GM19193 (cell line): Measurements from ENCODE around the gene KCNJ11.

Experiments used
- POLR2A ChIP-seq: IDR thresholded peaks from 4 replicates; pipeline ENCODE4 v1.6.1; 2011; ENCODE audit not compliant: insufficient read depth, insufficient read length; ENCODE audit errors: extremely low read depth

Gene KCNJ11

DNA sequence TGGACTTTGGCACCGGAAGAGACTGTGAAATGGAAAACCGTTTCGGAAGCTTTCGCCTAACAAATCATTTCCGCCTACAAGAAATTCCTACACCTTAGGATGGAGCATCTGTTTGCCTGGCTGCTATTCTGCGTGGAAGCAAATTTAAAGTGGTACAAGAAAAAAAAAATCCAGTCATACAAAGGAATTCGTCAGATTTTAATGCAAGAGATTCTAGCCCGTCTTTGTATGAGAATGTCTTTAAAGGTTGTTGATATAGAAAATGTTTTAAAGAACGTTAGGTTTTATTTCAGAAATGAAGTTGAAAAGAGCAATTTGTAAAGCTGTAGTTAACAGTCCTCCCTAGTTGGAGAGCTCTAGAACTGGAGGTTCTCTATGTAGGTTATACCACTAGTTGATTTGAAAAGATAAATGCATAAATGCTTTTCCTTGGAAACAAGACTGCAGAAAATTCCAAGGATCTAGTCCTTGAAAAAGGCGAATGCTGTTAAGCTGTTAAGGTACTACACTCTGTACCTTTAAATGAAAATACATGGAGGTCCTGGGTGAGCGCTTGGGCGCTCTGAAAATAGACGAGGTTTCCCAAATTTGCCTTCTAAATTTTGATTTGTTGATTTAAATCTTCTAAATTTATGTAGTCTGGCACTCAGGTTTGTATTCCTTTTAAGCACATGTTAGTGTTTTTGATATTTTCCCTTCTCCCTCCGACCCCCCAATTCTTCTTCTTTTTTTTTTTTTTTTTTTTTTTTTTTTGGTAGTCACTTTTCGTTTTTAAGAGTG, 34.4 kb downstream of the KCNJ11 start:
- TF ChIP-seq POLR2A: no peak

DNA sequence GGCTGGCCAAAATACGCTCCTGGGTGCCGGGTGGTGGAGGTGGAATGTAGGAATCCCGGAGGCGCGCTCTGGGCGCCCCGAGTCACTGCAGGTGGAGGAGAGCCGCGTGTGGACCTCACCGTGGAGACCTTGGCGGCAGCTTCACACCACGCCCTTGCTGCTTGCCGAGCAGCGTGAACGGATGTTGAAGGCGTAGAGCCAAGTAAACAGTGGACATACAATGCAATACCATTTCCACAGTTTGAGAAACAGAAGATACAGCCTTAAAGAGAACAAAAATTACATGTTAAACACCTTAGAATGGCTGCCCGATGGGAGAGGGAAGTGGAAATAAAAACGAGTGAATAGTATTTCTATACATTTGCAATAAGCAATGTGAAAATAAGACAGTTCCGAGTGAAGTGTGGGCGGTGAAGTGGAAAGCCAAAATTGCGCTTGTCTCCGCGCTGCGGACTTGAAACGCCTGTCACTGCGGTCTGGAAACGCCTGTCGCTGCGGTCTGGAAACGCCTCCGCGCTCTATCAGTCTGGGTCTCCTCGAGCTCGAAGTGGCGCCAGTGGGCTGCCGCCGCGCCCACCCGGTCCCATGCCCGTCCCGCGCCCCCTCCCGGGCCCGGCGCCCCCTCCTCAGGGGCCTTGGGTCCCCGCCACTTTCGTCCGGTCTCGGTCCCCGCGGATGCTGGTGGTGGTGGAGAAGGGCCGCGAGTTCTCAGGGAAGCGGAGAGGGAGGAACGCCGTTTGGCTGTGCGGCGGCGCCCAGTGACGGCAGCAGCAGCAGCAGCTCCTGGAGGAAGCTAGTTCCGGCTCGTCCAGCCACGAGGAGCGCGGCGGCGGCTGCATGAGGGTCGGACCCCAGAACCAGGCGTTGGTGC, 35.3 kb downstream of the KCNJ11 start:
- TF ChIP-seq POLR2A: no peak

DNA sequence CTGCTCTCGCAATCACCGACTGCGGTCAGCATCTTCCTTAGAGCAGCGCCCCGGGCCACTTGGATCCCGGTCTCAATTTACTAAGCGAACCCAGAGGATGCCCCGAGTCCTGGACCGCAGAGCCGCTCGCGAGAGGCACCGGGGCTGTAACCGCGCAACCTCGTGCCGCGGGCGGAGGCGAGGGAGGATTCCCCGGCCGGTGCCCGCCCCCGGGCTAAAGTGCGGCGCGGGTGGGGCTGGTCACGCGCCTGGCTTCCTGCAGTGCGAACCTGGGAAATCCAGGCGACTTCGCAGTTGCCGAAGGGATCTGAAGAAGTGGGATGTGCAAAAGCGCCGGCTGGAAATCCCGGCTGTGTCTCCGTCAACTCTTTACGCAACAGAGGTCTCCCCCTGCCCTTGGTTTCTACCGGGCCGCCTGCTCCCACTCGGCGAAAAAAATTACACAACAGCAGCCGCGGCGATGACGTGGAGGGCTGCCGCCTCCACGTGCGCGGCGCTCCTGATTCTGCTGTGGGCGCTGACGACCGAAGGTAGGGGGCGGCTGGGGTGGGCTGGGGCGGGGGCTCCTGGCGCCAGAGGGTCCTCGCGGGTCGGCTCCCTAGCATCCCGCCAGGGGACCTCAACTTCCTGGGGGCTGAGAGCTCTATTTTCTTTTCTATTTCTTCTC, 36.8 kb downstream of the KCNJ11 start, which contains the start of gene NCR3LG1:
Gene NCR3LG1 (plus strand): TSS at position 291 of the 667 bp plus-strand sequence. CDS start 170 bp downstream, at position 461.
- TF ChIP-seq POLR2A: no peak

DNA sequence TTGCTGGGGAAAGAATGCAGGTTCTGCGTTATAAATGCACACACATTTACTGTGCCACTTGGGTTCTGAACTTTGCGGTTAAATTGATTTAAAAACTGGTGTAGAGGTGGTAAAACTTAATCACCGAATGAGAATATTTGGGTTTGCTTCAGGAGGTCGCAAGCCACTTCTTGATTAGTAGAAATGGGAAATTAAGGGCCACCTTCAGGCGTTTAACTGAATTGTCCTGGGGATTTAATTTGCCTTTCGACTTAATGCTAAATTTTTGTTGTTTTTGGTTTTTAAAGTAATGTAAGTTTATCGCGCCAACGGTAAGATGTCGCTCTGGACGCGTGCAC, 37.3 kb downstream of the KCNJ11 start:
- TF ChIP-seq POLR2A: no peak

DNA sequence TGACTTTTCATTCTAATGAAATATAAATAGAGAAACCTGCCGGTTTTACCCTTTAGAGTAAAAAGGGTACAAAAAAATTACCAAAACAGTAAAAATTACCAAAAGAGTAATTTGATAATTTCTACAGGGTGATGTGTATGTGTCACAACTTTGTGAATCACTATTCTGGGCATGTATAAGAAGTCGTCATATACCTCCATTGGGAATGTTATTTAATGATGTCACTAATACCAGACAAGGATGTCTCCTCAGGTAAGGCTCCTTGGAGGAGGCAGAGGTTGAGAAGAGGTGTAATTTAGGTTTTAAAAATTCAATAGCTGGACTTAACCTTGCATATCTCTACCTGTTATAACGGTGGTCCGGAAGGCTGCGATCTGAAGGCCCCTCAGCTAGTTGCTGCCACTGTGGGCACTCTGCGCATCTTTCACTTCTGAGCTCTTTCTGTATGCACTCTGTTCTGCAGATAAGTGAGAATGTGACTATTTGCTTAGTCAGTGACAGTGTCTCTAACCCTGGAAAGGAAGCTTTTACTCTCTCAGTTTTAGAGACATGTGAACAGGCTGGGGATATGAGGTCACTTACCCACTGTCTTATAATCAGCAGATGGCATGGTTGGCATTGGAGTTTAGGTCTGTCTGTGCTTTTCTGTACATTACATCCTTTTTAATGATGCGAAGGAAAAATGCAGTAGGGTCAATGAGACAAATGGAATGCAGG, 37.8 kb downstream of the KCNJ11 start:
- TF ChIP-seq POLR2A: no peak

DNA sequence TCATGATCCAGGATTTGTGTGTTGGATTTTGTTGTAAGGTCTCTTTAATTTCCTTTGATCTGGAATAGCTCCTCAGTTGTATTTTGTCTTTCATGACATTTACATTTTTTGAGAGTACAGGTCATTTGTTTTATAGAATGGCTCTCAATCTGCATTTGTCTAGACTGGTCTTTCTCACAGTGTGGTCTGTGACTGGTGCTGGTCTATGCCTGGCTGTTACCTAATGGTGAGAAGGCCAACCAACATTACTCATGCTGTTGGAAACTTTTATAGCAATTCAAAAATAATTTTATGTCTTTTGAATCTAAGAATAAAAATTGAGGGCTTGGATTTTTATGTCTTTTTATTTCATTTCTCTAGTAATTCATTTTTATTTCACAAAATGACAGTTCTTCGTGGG, 40.8 kb downstream of the KCNJ11 start:
- TF ChIP-seq POLR2A: no peak

DNA sequence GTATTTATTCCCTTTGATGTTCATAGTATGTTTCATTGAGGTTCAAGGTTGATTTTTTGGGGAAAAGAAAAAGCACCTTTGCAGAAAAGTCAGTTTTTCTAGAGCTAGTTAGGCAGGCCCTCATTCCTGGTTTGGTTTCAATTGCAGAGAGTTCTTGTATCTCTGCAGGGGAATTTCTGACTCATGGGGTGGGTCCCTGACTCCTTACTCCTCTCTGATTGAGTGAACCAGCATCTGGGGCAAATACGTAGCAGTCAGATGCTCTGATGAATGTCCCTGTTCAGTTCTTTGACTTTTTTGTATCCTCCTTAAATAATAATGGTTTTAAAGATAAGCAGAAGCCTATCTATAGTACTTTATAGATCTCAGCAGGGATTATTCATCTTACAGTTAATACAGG, 44.6 kb downstream of the KCNJ11 start:
- no peak for TF ChIP-seq POLR2A

DNA sequence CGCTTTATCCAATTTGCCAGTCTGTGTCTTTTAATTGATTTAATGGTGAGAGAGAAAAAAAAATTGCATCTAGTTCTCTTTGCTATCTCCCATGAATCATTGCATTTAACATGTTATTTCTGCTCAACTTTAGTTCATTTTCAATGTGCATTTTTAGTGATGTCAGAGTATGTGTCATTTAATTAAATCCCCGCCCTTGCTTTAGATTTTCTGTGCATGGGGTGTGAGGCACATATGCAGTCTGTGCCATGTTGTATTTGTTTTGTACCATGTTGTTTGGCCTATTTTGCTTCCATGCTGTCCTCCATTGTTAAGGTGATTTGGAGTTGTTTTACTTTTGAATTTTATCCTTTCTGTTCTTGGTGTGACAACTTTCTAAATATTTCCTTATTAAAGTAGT, 45.2 kb downstream of the KCNJ11 start:
- TF ChIP-seq POLR2A: no peak
